HepG2 (cell line): ENCODE data around the gene DNAL4.

ENCODE experiments used
- EZH2 ChIP-seq: conservative IDR thresholded peaks from 2 replicates; pipeline ENCODE4 v1.6.1; 2012; ENCODE audit warnings: mild to moderate bottlenecking, low read depth, low read length, moderate library complexity
- POLR2AphosphoS5 ChIP-seq: IDR thresholded peaks from 2 replicates; pipeline ENCODE4 v1.6.1; 2012; ENCODE audit warnings: low read depth, low read length
- PPARG ChIP-seq: conservative IDR thresholded peaks from 2 replicates; pipeline ENCODE4 v1.6.1; 2016; ENCODE audit warnings: missing biosample characterization, missing genetic modification reagents
- PRDM15 ChIP-seq: sonication (generic); formaldehyde crosslinking; IDR thresholded peaks from 2 replicates; pipeline ENCODE4 v1.4.0; 2020; ENCODE audit warnings: missing genetic modification reagents
- RORA ChIP-seq: sonication (generic); formaldehyde crosslinking; IDR thresholded peaks from 2 replicates; pipeline ENCODE4 v1.5.0; 2020; ENCODE audit warnings: mild to moderate bottlenecking, missing genetic modification reagents, moderate library complexity
- TF ChIP-seq, protein P1 (sequence below), 2 experiments: sonication (generic) in 1 of 2; formaldehyde crosslinking in 1 of 2; IDR thresholded peaks; 2 replicates each; pipeline versions ENCODE4 v1.5.1 to v1.6.1; 2011 to 2020; ENCODE audit warnings: borderline replicate concordance in 1 of 2, low read depth in 1 of 2, low read length in 1 of 2, mild to moderate bottlenecking in 1 of 2, missing genetic modification reagents in 1 of 2, moderate library complexity in 1 of 2

GRCh38 chr22:38750104-38750503 is 43.8 kb downstream of the DNAL4 start:
- no peak for TF ChIP-seq PRDM15
- TF ChIP-seq EZH2 = no peak
- no peak for TF ChIP-seq RORA (CRISPR knock-in tag)
- no peak for TF ChIP-seq POLR2AphosphoS5
- TF ChIP-seq, protein P1, sequence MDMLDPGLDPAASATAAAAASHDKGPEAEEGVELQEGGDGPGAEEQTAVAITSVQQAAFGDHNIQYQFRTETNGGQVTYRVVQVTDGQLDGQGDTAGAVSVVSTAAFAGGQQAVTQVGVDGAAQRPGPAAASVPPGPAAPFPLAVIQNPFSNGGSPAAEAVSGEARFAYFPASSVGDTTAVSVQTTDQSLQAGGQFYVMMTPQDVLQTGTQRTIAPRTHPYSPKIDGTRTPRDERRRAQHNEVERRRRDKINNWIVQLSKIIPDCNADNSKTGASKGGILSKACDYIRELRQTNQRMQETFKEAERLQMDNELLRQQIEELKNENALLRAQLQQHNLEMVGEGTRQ (IDR thresholded peaks at IDR 0.05; ENCODE audit: low read depth, low read length) = no peak
- TF ChIP-seq, protein P1 (CRISPR knock-in tag; IDR thresholded peaks at IDR 0.05; ENCODE audit: borderline replicate concordance) = no peak
- no peak for TF ChIP-seq PPARG (CRISPR knock-in tag)
